Thoracic aorta (tissue), 2 donors: ENCODE data around the gene SLC4A2. TPM values are rescaled to one million over a fixed set of nuclear protein-coding genes. Genes with fewer than 3 reads are reported as not detected.

Source experiments
- ATAC-seq: fragments of 150-250 bp; one replicate; pipeline ENCODE4 v1.8.0; 2017; ENCODE audit warnings: low read depth; ENCODE audit not compliant: insufficient number of reproducible peaks, low FRiP score
- DNase-seq: peaks from one replicate; pipeline ENCODE4 v3.0.0-alpha.2; 2020; ENCODE audit warnings: low spot score
- H3K27ac ChIP-seq, 2 donors: fragments of 200-600 bp; sonication (generic); 1 replicate in 1 of 2; 2 replicates in 1 of 2; pipeline ENCODE4 v1.5.1; 2016; ENCODE audit warnings: mild to moderate bottlenecking in 2 of 2, moderate library complexity in 2 of 2
- H3K27me3 ChIP-seq: fragments of 200-600 bp; sonication (generic); replicated peaks from 2 replicates; pipeline ENCODE4 v1.6.0; 2016; ENCODE audit warnings: mild to moderate bottlenecking; ENCODE audit not compliant: insufficient read depth
- H3K36me3 ChIP-seq: fragments of 200-600 bp; sonication (generic); one replicate; pipeline ENCODE4 v1.5.1; 2016
- H3K4me1 ChIP-seq, 2 donors: fragments of 200-600 bp; sonication (generic); 1 replicate in 1 of 2; 2 replicates in 1 of 2; pipeline versions ENCODE4 v1.5.1 to v1.6.0; 2016; ENCODE audit warnings: low read depth in 2 of 2, mild to moderate bottlenecking in 1 of 2; ENCODE audit not compliant: control insufficient read depth in 1 of 2
- H3K4me3 ChIP-seq: fragments of 200-600 bp; sonication (generic); 2 replicates; pipeline ENCODE4 v1.5.1; 2016; ENCODE audit warnings: mild to moderate bottlenecking
- H3K9me3 ChIP-seq: fragments of 200-600 bp; sonication (generic); 2 replicates; pipeline ENCODE4 v1.5.1; 2016
- CTCF ChIP-seq: fragments of 200-600 bp; sonication (generic); IDR thresholded peaks from one replicate; pipeline ENCODE4 v1.5.1; 2019; ENCODE audit warnings: antibody characterized with exemption
- total RNA-seq, 2 donors: library from RNA; depleted of rRNA; stranded (reverse); fragments of >200 nt; gene quantifications; one replicate each; pipeline versions ENCODE4 v1.1.0 to v1.2.3, GENCODE V29; 2016

SLC4A2 gene
- total RNA-seq, 2 donors from 2014 or later: 89.1 to 119 TPM

GRCh38 chr7:151079199-151079910 lies 20.0 kb downstream of the SLC4A2 start:
- DNase-seq (no peak), ATAC-seq (no peak)
- H3K4me3 ChIP-seq: peak overlapping the region; percentile 98
- H3K9me3 ChIP-seq: no peaks in the 10 kb centered on the region
- no peak for TF ChIP-seq CTCF
- H3K4me1 ChIP-seq: peaks cover 25 to 46% of the 10 kb centered on the region in 2 donors
- H3K27me3 ChIP-seq: no peaks in the 10 kb centered on the region
- H3K27ac ChIP-seq: peak overlapping the region in 1 of 2 donors; percentile 96
- peaks cover 19% of the 10 kb centered on the region for H3K36me3 ChIP-seq

- H3K4me1 ChIP-seq: peaks cover 25 to 47% of the 10 kb centered on the region in 2 donors
- no peak for DNase-seq
Measured at GRCh38 chr7:151080067-151080521, 20.7 kb downstream of the SLC4A2 start.

GRCh38 chr7:151080522-151081169 lies 21.3 kb downstream of the SLC4A2 start, which contains the start of gene FASTK:
TSS of gene FASTK (minus strand) at chr7:151080809. CDS start at chr7:151080766, 43 bp downstream.
- peaks cover 6% of the 10 kb centered on the region for H3K36me3 ChIP-seq
- no peaks in the 10 kb centered on the region for H3K27me3 ChIP-seq
- H3K9me3 ChIP-seq: no peaks in the 10 kb centered on the region
- peaks cover 29 to 52% of the 10 kb centered on the region in 2 donors for H3K4me1 ChIP-seq
- no peak for TF ChIP-seq CTCF
- H3K4me3 ChIP-seq: peak within 1 kb of the TSS; percentile 98
- peak; percentile 72 for ATAC-seq
- peak within 1 kb of the TSS; percentile 96 to 99 for H3K27ac ChIP-seq
- DNase-seq: peak; percentile 74

More at GRCh38 chr7:151080067-151080521, 20.7 kb downstream of the SLC4A2 start:
- H3K27ac ChIP-seq: peak overlapping the region; percentile 96 to 99
- no peak for ATAC-seq
- TF ChIP-seq CTCF: no peak
- peak overlapping the region; percentile 98 for H3K4me3 ChIP-seq
- H3K27me3 ChIP-seq: no peaks in the 10 kb centered on the region
- no peaks in the 10 kb centered on the region for H3K9me3 ChIP-seq
- H3K36me3 ChIP-seq: peaks cover 12% of the 10 kb centered on the region

GRCh38 chr7:151081170-151082101 lies 22.0 kb downstream of the SLC4A2 start:
- TF ChIP-seq CTCF: no peak
- no peaks in the 10 kb centered on the region for H3K9me3 ChIP-seq
- peaks cover 31 to 55% of the 10 kb centered on the region in 2 donors for H3K4me1 ChIP-seq
- H3K4me3 ChIP-seq: peak overlapping the region; percentile 98
- ATAC-seq: no peak
- H3K27me3 ChIP-seq: no peaks in the 10 kb centered on the region
- no peaks in the 10 kb centered on the region for H3K36me3 ChIP-seq
- no peak for DNase-seq
- peak overlapping the region; percentile 96 to 99 for H3K27ac ChIP-seq
